Measurements from ENCODE around the gene ZSWIM3.

DNA sequence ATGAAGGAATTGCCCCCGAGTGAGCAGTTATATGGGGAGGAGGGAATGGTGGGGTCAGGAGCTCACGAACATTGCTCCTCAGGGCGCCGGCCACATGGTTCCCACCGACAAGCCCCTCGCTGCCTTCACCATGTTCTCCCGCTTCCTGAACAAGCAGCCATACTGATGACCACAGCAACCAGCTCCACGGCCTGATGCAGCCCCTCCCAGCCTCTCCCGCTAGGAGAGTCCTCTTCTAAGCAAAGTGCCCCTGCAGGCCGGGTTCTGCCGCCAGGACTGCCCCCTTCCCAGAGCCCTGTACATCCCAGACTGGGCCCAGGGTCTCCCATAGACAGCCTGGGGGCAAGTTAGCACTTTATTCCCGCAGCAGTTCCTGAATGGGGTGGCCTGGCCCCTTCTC lies 40.9 kb downstream of the ZSWIM3 start:
- no peak for TF ChIP-seq POLR2A (IDR thresholded peaks at IDR 0.05)
- TF ChIP-seq, protein P1, sequence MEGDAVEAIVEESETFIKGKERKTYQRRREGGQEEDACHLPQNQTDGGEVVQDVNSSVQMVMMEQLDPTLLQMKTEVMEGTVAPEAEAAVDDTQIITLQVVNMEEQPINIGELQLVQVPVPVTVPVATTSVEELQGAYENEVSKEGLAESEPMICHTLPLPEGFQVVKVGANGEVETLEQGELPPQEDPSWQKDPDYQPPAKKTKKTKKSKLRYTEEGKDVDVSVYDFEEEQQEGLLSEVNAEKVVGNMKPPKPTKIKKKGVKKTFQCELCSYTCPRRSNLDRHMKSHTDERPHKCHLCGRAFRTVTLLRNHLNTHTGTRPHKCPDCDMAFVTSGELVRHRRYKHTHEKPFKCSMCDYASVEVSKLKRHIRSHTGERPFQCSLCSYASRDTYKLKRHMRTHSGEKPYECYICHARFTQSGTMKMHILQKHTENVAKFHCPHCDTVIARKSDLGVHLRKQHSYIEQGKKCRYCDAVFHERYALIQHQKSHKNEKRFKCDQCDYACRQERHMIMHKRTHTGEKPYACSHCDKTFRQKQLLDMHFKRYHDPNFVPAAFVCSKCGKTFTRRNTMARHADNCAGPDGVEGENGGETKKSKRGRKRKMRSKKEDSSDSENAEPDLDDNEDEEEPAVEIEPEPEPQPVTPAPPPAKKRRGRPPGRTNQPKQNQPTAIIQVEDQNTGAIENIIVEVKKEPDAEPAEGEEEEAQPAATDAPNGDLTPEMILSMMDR (IDR thresholded peaks at IDR 0.05), result no peak
